Epithelial cell of prostate (primary cell): ENCODE data around the gene ANKRD44.

ENCODE experiments used
- DNase-seq: peaks from one replicate; pipeline ENCODE4 v3.0.0-alpha.2; 2011; ENCODE audit warnings: low read depth, low spot score
- H3K27ac ChIP-seq: fragments of 450-650 bp; 2 replicates; pipeline ENCODE4 v1.5.1; 2017; ENCODE audit warnings: mild to moderate bottlenecking

The ANKRD44 gene

DNA sequence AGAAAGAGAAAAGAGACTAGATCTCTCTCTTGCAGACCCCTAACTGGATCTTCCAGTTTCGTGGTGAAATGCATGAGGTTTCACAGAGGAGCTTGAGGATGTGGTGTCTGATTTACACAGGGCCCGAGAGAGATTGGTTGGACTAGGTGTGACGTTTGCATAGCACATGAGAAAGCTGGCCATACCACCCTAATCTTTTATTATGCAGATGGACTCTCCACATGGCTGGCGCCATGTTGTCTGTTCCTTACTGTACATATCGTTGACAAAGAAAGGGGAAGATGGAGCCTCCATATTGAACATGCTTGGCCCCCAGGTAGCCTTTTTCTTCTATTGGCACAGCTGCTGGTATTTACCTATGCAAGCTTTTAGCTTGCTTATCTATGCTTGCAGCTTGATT is 356.6 kb downstream of the ANKRD44 start:
- DNase-seq: no peak

GRCh38 chr2:196952936-196953335 is 357.6 kb downstream of the ANKRD44 start:
- H3K27ac ChIP-seq: no peak overlapping the region
- no peak for DNase-seq

More for the DNA sequence above, 356.6 kb downstream of the ANKRD44 start:
- H3K27ac ChIP-seq: no peak overlapping the region

GRCh38 chr2:196951973-196952372 is 358.6 kb downstream of the ANKRD44 start:
- DNase-seq: no peak
- H3K27ac ChIP-seq: no peak overlapping the region

DNA sequence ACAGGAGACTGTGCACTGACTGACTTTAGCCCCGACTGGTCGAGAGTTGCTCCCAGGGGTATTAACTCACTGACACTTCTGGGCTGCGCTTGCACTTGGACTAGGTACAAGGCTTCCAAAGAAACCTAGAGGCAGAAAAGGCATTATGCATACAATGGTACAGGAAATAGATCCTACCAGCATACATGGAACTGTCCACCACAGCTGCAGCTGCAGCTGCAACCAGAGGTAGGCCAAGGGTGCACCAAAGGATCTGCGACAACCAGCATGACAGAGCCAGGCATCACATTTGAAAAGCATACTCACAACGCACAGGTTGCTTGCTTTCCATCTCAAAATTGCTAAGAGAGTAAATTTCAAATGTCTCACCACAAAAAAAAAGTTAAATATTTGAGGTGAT is 361.5 kb downstream of the ANKRD44 start:
- DNase-seq: no peak
- no peak overlapping the region for H3K27ac ChIP-seq

DNA sequence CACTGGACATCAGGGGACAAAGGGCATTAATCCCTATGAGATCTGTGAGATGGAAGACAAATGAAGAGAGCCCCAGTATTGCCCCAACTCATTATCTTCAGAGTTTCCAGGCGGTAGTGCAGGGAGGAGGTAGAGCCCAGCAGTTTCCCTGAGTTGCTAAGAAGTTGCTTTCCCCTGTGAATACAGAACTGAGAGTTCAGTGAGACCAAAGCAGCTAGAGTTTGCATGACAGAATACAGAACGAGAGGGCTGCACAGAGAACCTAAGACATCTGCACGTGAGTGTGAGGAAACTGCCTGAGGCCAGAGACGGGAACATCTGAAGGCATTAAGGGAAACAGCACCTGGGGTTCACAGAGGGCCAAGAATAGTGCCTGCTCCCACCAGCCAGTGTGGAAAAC is 366.0 kb downstream of the ANKRD44 start:
- DNase-seq: no peak
- H3K27ac ChIP-seq: no peak overlapping the region

- no peak for DNase-seq
Observed at GRCh38 chr2:196941398-196942078, 369.0 kb downstream of the ANKRD44 start.

GRCh38 chr2:196939371-196939770 is 371.2 kb downstream of the ANKRD44 start:
- no peak for DNase-seq
- H3K27ac ChIP-seq: no peak overlapping the region

More at GRCh38 chr2:196941398-196942078, 369.0 kb downstream of the ANKRD44 start:
- no peak overlapping the region for H3K27ac ChIP-seq
